DND-41 (cell line): Measurements from ENCODE around the gene FNDC3B.

Experiments
- ATAC-seq: fragments of 200-7000 bp; cut with Tn5 transposase; 3 replicates; pipeline ENCODE4 v1.9.1; 2021; ENCODE audit warnings: low read depth; ENCODE audit not compliant: insufficient read depth
- DNase-seq: peaks from one replicate; pipeline ENCODE4 v3.0.0-alpha.2; 2020
- H2AFZ ChIP-seq: 2 replicates; pipeline ENCODE4 v1.6.0; 2012; ENCODE audit warnings: low read depth, low read length
- H3K27ac ChIP-seq: 2 replicates; pipeline ENCODE4 v1.5.1; 2012; ENCODE audit warnings: low read length, inconsistent platforms
- H3K27me3 ChIP-seq: fragments of 200-600 bp; sonication (generic); 2 replicates; pipeline ENCODE4 v1.6.0; 2012; ENCODE audit warnings: low read length, mild to moderate bottlenecking, inconsistent platforms; ENCODE audit not compliant: insufficient read depth, poor library complexity
- H3K36me3 ChIP-seq: 2 replicates; pipeline ENCODE4 v1.5.1; 2012; ENCODE audit warnings: low read length, inconsistent platforms; ENCODE audit not compliant: insufficient read depth
- H3K4me1 ChIP-seq: 2 replicates; pipeline ENCODE4 v1.5.1; 2012; ENCODE audit warnings: mild to moderate bottlenecking, low read length; ENCODE audit not compliant: insufficient read depth
- H3K4me2 ChIP-seq: 2 replicates; pipeline ENCODE4 v1.6.0; 2012; ENCODE audit warnings: mild to moderate bottlenecking, moderate library complexity, low read length, inconsistent platforms; ENCODE audit not compliant: insufficient read depth
- H3K4me3 ChIP-seq, 2 experiments: fragments of 200-600 bp in 1 of 2; shearing (Covaris generic) in 1 of 2; 2 replicates each; pipeline ENCODE4 v1.5.1; 2012 to 2016; ENCODE audit warnings: inconsistent platforms in 2 of 2, low read length in 2 of 2, mild to moderate bottlenecking in 2 of 2, low read depth in 1 of 2, moderate library complexity in 1 of 2
- H3K79me2 ChIP-seq: 2 replicates; pipeline ENCODE4 v1.6.0; 2012; ENCODE audit warnings: low read length, inconsistent platforms; ENCODE audit not compliant: insufficient read depth
- H3K9ac ChIP-seq: 2 replicates; pipeline ENCODE4 v1.6.0; 2012; ENCODE audit warnings: low read depth, mild to moderate bottlenecking, inconsistent platforms, low read length, moderate library complexity
- H3K9me3 ChIP-seq: 2 replicates; pipeline ENCODE4 v1.5.1; 2012; ENCODE audit warnings: low read length, moderate library complexity, mild to moderate bottlenecking, inconsistent platforms; ENCODE audit not compliant: insufficient read depth, severe bottlenecking
- H4K20me1 ChIP-seq: 2 replicates; pipeline ENCODE4 v1.6.0; 2012; ENCODE audit warnings: low read length; ENCODE audit not compliant: insufficient read depth
- EZH2 ChIP-seq: IDR thresholded peaks from 3 replicates; pipeline ENCODE4 v1.6.1; 2012; ENCODE audit warnings: borderline replicate concordance, low read depth, mild to moderate bottlenecking, moderate library complexity, low read length, inconsistent platforms; ENCODE audit not compliant: severe bottlenecking
- TF ChIP-seq, protein P1 (sequence below): IDR thresholded peaks from 2 replicates; pipeline ENCODE4 v1.5.1; 2012; ENCODE audit warnings: borderline replicate concordance, low read length, moderate library complexity, mild to moderate bottlenecking; ENCODE audit not compliant: poor library complexity, severe bottlenecking; ENCODE audit errors: extremely low read depth

FNDC3B gene

DNA sequence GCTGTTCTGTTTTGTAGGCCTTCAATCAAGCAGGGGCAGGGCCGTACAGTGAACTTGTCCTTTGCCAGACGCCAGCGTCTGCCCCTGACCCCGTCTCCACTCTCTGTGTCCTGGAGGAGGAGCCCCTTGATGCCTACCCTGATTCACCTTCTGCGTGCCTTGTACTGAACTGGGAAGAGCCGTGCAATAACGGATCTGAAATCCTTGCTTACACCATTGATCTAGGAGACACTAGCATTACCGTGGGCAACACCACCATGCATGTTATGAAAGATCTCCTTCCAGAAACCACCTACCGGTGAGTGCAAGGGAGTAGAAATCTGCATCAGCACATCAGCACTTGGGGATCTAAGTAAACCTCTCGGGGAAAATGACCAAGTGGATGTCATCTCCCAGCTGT is 313.4 kb downstream of the FNDC3B start:
- Histone ChIP-seq H3K9me3 (no peaks in the 10 kb centered on the region), H3K79me2 (no peaks in the 10 kb centered on the region), H3K27me3 (no peaks in the 10 kb centered on the region), H3K4me3 (no peak overlapping the region), H3K4me1 (peaks cover 6% of the 10 kb centered on the region), H3K27ac (no peak overlapping the region), H2AFZ (no peak overlapping the region), H3K4me2 (no peak overlapping the region), H4K20me1 (no peaks in the 10 kb centered on the region), H3K36me3 (peaks cover 7% of the 10 kb centered on the region; the same call in 1 of the 2 replicates), H3K9ac (no peak overlapping the region)
- TF ChIP-seq, protein P1, sequence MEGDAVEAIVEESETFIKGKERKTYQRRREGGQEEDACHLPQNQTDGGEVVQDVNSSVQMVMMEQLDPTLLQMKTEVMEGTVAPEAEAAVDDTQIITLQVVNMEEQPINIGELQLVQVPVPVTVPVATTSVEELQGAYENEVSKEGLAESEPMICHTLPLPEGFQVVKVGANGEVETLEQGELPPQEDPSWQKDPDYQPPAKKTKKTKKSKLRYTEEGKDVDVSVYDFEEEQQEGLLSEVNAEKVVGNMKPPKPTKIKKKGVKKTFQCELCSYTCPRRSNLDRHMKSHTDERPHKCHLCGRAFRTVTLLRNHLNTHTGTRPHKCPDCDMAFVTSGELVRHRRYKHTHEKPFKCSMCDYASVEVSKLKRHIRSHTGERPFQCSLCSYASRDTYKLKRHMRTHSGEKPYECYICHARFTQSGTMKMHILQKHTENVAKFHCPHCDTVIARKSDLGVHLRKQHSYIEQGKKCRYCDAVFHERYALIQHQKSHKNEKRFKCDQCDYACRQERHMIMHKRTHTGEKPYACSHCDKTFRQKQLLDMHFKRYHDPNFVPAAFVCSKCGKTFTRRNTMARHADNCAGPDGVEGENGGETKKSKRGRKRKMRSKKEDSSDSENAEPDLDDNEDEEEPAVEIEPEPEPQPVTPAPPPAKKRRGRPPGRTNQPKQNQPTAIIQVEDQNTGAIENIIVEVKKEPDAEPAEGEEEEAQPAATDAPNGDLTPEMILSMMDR = no peak
- TF ChIP-seq EZH2 = no peak
- DNase-seq (no peak), ATAC-seq (no peak)

DNA sequence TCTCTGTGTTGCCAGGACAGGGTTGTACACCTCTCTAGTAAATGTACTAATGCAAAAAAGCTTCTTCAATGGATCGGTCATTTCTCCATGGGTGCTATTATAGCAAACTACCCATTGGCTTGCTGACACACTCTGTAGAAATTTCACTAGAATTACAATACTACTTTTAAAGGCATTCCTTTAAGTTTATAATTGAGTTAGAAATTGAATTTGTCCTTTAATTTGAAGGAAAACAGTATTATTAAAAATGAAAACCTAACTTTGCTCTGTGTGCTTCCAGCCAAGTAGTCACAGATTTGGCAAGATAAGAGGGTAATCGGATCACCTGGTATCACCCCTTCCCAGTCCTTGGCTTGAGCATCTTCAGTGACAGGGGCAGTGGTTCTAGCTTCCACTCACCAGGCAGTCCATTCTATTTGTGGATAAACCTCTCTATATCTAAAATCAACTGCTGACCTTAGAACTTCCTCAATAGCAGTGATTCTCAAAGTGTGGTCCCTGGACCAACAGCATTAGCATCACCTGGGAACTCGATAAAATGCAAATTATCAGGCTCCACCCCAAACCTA is 315.6 kb downstream of the FNDC3B start:
- H3K36me3 ChIP-seq = peaks cover 7% of the 10 kb centered on the region; the same call in 1 of the 2 replicates
- H4K20me1 ChIP-seq = no peaks in the 10 kb centered on the region
- H3K4me2 ChIP-seq = no peak overlapping the region
- no peaks in the 10 kb centered on the region for H3K27me3 ChIP-seq
- no peak overlapping the region for H3K4me3 ChIP-seq
- ATAC-seq (no peak), DNase-seq (no peak)
- no peaks in the 10 kb centered on the region for H3K79me2 ChIP-seq
- no peak overlapping the region for H2AFZ ChIP-seq
- TF ChIP-seq EZH2 = no peak
- TF ChIP-seq, protein P1 = no peak
- H3K9ac ChIP-seq = no peak overlapping the region
- H3K9me3 ChIP-seq = no peaks in the 10 kb centered on the region
- no peaks in the 10 kb centered on the region for H3K4me1 ChIP-seq
- no peak overlapping the region for H3K27ac ChIP-seq

DNA sequence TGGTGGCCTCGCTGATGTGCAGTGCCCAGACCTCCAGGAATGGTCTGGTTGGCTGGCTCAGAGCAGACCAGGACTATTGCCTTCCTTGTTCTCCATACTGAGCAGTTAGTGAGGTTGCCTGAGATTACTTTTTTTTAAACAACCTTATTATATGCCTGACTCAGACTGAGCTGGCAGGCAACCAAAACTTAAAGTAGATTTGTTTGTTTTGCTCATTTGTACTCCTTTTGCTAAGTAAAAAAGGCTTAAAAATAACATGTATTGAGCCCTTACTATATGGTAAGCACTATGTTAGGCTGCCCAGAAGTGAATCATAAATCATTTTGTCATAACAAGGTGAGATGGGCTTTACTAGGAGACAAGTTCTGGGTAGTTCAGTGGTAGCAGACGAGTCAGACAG is 316.5 kb downstream of the FNDC3B start:
- H3K27ac ChIP-seq = no peak overlapping the region
- TF ChIP-seq EZH2 = no peak
- TF ChIP-seq, protein P1 = no peak
- peaks cover 7% of the 10 kb centered on the region; the same call in 1 of the 2 replicates for H3K36me3 ChIP-seq
- ATAC-seq = no peak
- H3K9ac ChIP-seq = no peak overlapping the region
- H2AFZ ChIP-seq = no peak overlapping the region
- H3K9me3 ChIP-seq = no peaks in the 10 kb centered on the region
- H3K27me3 ChIP-seq = no peaks in the 10 kb centered on the region
- H3K4me1 ChIP-seq = no peaks in the 10 kb centered on the region
- no peaks in the 10 kb centered on the region for H3K79me2 ChIP-seq
- H3K4me3 ChIP-seq = no peak overlapping the region
- H4K20me1 ChIP-seq = no peaks in the 10 kb centered on the region
- DNase-seq = no peak
- no peak overlapping the region for H3K4me2 ChIP-seq
